HEK293 (cell line): Measurements from ENCODE around the gene ZC3H15.

ENCODE experiments used
- CTCF ChIA-PET: fragments of 350-600 bp; formaldehyde crosslinking; extraction: SDS; loops from one replicate; lab custom pipeline; 2021; ENCODE audit warnings: antibody characterized with exemption; lab: Yijun Ruan, JAX
- POLR2A ChIA-PET: fragments of 300-600 bp; formaldehyde crosslinking; extraction: SDS; loops from one replicate; lab custom pipeline; 2020; ENCODE audit warnings: antibody characterized with exemption, inconsistent platforms; lab: Yijun Ruan, JAX
- H3K27ac ChIP-seq: fragments of 200-500 bp; sonication (Bioruptor generic); 2 replicates; pipeline ENCODE4 v1.5.1; 2014; ENCODE audit warnings: low read depth, low read length, control low read depth, inconsistent platforms; ENCODE audit errors: extremely low read depth
- H3K36me3 ChIP-seq, 2 experiments: fragments of 200-500 bp in 1 of 2; sonication (Bioruptor generic) in 1 of 2; 1 replicate in 1 of 2; 2 replicates in 1 of 2; pipeline ENCODE4 v1.5.1; 2014 to 2017; ENCODE audit warnings: inconsistent platforms in 2 of 2, low read length in 2 of 2; ENCODE audit not compliant: control insufficient read depth in 2 of 2, insufficient read depth in 1 of 2
- H3K4me1 ChIP-seq: fragments of 200-500 bp; sonication (Bioruptor generic); 2 replicates; pipeline ENCODE4 v1.5.1; 2014; ENCODE audit warnings: mild to moderate bottlenecking, low read length, inconsistent platforms; ENCODE audit not compliant: control insufficient read depth, insufficient read depth
- H3K4me3 ChIP-seq: 2 replicates; pipeline ENCODE4 v1.5.1; 2011; ENCODE audit warnings: low read depth, mild to moderate bottlenecking, control low read depth, low read length, moderate library complexity
- H3K9me3 ChIP-seq: fragments of 200-500 bp; sonication (Bioruptor generic); 2 replicates; pipeline ENCODE4 v1.5.1; 2014; ENCODE audit warnings: low read depth, low read length, inconsistent platforms; ENCODE audit not compliant: control insufficient read depth, insufficient read depth
- AEBP2 ChIP-seq: fragments of 450-650 bp; formaldehyde crosslinking; IDR thresholded peaks from 2 replicates; pipeline ENCODE4 v1.5.1; 2016; ENCODE audit warnings: missing biosample characterization, missing genetic modification characterization, borderline replicate concordance
- BCL6B ChIP-seq: fragments of 450-650 bp; formaldehyde crosslinking; IDR thresholded peaks from 2 replicates; pipeline ENCODE4 v1.5.1; 2017; ENCODE audit warnings: missing biosample characterization, missing genetic modification characterization
- HOXA7 ChIP-seq: sonication (generic); formaldehyde crosslinking; IDR thresholded peaks from 2 replicates; pipeline ENCODE4 v1.8.1; 2022; ENCODE audit warnings: missing genetic modification reagents, borderline replicate concordance
- KLF17 ChIP-seq: fragments of 450-650 bp; formaldehyde crosslinking; IDR thresholded peaks from 2 replicates; pipeline ENCODE4 v1.5.1; 2016; ENCODE audit warnings: missing biosample characterization, missing genetic modification characterization
- KLF7 ChIP-seq: fragments of 450-650 bp; formaldehyde crosslinking; IDR thresholded peaks from 2 replicates; pipeline ENCODE4 v1.5.1; 2016; ENCODE audit warnings: missing biosample characterization, missing genetic modification characterization, borderline replicate concordance
- KLF8 ChIP-seq: fragments of 450-650 bp; formaldehyde crosslinking; IDR thresholded peaks from 2 replicates; pipeline ENCODE4 v1.5.1; 2016; ENCODE audit warnings: missing biosample characterization, missing genetic modification characterization
- TCF7L2 ChIP-seq: IDR thresholded peaks from 2 replicates; pipeline ENCODE4 v1.6.1; 2011; ENCODE audit warnings: low read depth, mild to moderate bottlenecking, inconsistent platforms, low read length, moderate library complexity, borderline replicate concordance
- TRIM28 ChIP-seq: IDR thresholded peaks from 2 replicates; pipeline ENCODE4 v1.6.1; 2011; ENCODE audit warnings: low read length, control low read depth, borderline replicate concordance
- ZBTB49 ChIP-seq: fragments of 450-650 bp; formaldehyde crosslinking; IDR thresholded peaks from 2 replicates; pipeline ENCODE4 v1.5.1; 2016; ENCODE audit warnings: missing biosample characterization, missing genetic modification characterization, low read depth
- ZBTB7A ChIP-seq: fragments of 450-650 bp; formaldehyde crosslinking; IDR thresholded peaks from 2 replicates; pipeline ENCODE4 v1.5.1; 2016; ENCODE audit warnings: low read depth, missing biosample characterization, missing genetic modification characterization
- ZNF140 ChIP-seq: fragments of 450-650 bp; formaldehyde crosslinking; IDR thresholded peaks from 2 replicates; pipeline ENCODE4 v1.5.1; 2016; ENCODE audit warnings: missing biosample characterization, missing genetic modification characterization
- ZNF2 ChIP-seq: fragments of 450-650 bp; formaldehyde crosslinking; IDR thresholded peaks from 2 replicates; pipeline ENCODE4 v1.5.1; 2016; ENCODE audit warnings: missing biosample characterization, missing genetic modification characterization
- ZNF292 ChIP-seq: fragments of 450-650 bp; formaldehyde crosslinking; IDR thresholded peaks from 2 replicates; pipeline ENCODE4 v1.5.1; 2016; ENCODE audit warnings: low read depth, missing biosample characterization, missing genetic modification characterization, borderline replicate concordance
- ZNF404 ChIP-seq: fragments of 450-650 bp; formaldehyde crosslinking; IDR thresholded peaks from 2 replicates; pipeline ENCODE4 v1.5.1; 2017; ENCODE audit warnings: missing biosample characterization, missing genetic modification characterization
- ZNF433 ChIP-seq: fragments of 450-650 bp; formaldehyde crosslinking; IDR thresholded peaks from 2 replicates; pipeline ENCODE4 v1.5.1; 2016; ENCODE audit warnings: missing biosample characterization, missing genetic modification characterization, low read depth
- ZNF585B ChIP-seq: fragments of 450-650 bp; formaldehyde crosslinking; IDR thresholded peaks from 2 replicates; pipeline ENCODE4 v1.5.1; 2016; ENCODE audit warnings: missing biosample characterization, missing genetic modification characterization
- ZNF600 ChIP-seq: fragments of 450-650 bp; formaldehyde crosslinking; IDR thresholded peaks from 2 replicates; pipeline ENCODE4 v1.5.1; 2016; ENCODE audit warnings: missing biosample characterization, missing genetic modification characterization
- ZNF621 ChIP-seq: fragments of 450-650 bp; formaldehyde crosslinking; IDR thresholded peaks from 2 replicates; pipeline ENCODE4 v1.5.1; 2017; ENCODE audit warnings: missing biosample characterization, missing genetic modification characterization
- ZNF624 ChIP-seq: fragments of 450-650 bp; formaldehyde crosslinking; IDR thresholded peaks from 2 replicates; pipeline ENCODE4 v1.5.1; 2017; ENCODE audit warnings: missing biosample characterization, missing genetic modification characterization
- ZNF707 ChIP-seq: fragments of 450-650 bp; formaldehyde crosslinking; IDR thresholded peaks from 2 replicates; pipeline ENCODE4 v1.5.1; 2016; ENCODE audit warnings: missing biosample characterization, missing genetic modification characterization
- ZNF768 ChIP-seq: fragments of 450-650 bp; formaldehyde crosslinking; IDR thresholded peaks from 2 replicates; pipeline ENCODE4 v1.5.1; 2018; ENCODE audit warnings: missing biosample characterization, mild to moderate bottlenecking, missing genetic modification characterization

Gene ZC3H15

GRCh38 chr2:186480991-186481390 is 5.1 kb upstream of the ZC3H15 start (continued):
- TF ChIP-seq ZNF600 (tag by site-specific recombination): no peak
- TF ChIP-seq ZNF768 (tag by site-specific recombination): no peak
- TF ChIP-seq TCF7L2: no peak
- no peak for TF ChIP-seq ZNF404 (tag by site-specific recombination)
- no peak for TF ChIP-seq AEBP2 (tag by site-specific recombination)
- no peak for TF ChIP-seq TRIM28
- no peak for TF ChIP-seq ZNF140 (tag by site-specific recombination)

- no peaks in the 10 kb centered on the region for H3K9me3 ChIP-seq
- no peak overlapping the region for H3K4me3 ChIP-seq
- H3K36me3 ChIP-seq: no peaks in the 10 kb centered on the region
- POLR2A ChIA-PET: no interaction called here
- TF ChIP-seq KLF17 (tag by site-specific recombination) (no peak), KLF8 (tag by site-specific recombination) (no peak), ZBTB49 (tag by site-specific recombination) (no peak), ZNF600 (tag by site-specific recombination) (no peak), ZNF707 (no peak), BCL6B (tag by site-specific recombination) (no peak), ZNF624 (no peak), HOXA7 (CRISPR knock-in tag) (no peak), ZNF292 (tag by site-specific recombination) (no peak), KLF7 (tag by site-specific recombination) (no peak), ZNF433 (tag by site-specific recombination) (no peak), ZNF2 (tag by site-specific recombination) (no peak), ZNF621 (tag by site-specific recombination) (no peak), ZBTB7A (tag by site-specific recombination) (no peak), ZNF585B (tag by site-specific recombination) (no peak)
- CTCF ChIA-PET: no interaction called here
- H3K4me1 ChIP-seq: peaks cover 2% of the 10 kb centered on the region; the same call in 1 of the 2 replicates
- no peak overlapping the region for H3K27ac ChIP-seq
Observed at GRCh38 chr2:186484062-186484735, 1.9 kb upstream of the ZC3H15 start.
